ENCODE results near the gene COQ10A.

Gene COQ10A

GRCh38 chr12:56308714-56309113 is 42.0 kb downstream of the COQ10A start:
- H3K4me3 ChIP-seq (ENCODE audit: low read depth, low read length), result no peak overlapping the region
- in situ Hi-C loops (cut with HindIII; ENCODE audit: low sequenced_read_pairs), result no loop called here
- no peak for DNase-seq (ENCODE audit: low read depth)
- TF ChIP-seq CTCF (IDR thresholded peaks at IDR 0.05; ENCODE audit: low read depth, low read length, missing control alignments), result no peak

- H3K4me3 ChIP-seq (ENCODE audit: low read depth, low read length), result no peak overlapping the region
- DNase-seq (ENCODE audit: low read depth), result no peak
- in situ Hi-C loops (cut with HindIII; ENCODE audit: low sequenced_read_pairs), result no loop called here
- no peak for TF ChIP-seq CTCF (IDR thresholded peaks at IDR 0.05; ENCODE audit: low read depth, low read length, missing control alignments)
Observed at GRCh38 chr12:56311003-56311402, 44.3 kb downstream of the COQ10A start.

GRCh38 chr12:56315249-56315621 is 48.5 kb downstream of the COQ10A start:
- no peak for DNase-seq (ENCODE audit: low read depth)
- in situ Hi-C loops (cut with HindIII; ENCODE audit: low sequenced_read_pairs), result no loop called here
- no peak for TF ChIP-seq CTCF (IDR thresholded peaks at IDR 0.05; ENCODE audit: low read depth, low read length, missing control alignments)
- peak overlapping the region; percentile 95 for H3K4me3 ChIP-seq (ENCODE audit: low read depth, low read length)

- no peak for TF ChIP-seq CTCF (IDR thresholded peaks at IDR 0.05; ENCODE audit: low read depth, low read length, missing control alignments)
- in situ Hi-C loops (cut with HindIII; ENCODE audit: low sequenced_read_pairs), result no loop called here
- peak; percentile 94 for DNase-seq (ENCODE audit: low read depth)
- H3K4me3 ChIP-seq (ENCODE audit: low read depth, low read length), result peak within 1 kb of the TSS; percentile 95
Observed at GRCh38 chr12:56315622-56316473, 49.1 kb downstream of the COQ10A start, which contains the start of gene CNPY2. TSS of gene CNPY2 (minus strand) at chr12:56315988. CDS start at chr12:56315217, 771 bp downstream.

- no peak for TF ChIP-seq CTCF (IDR thresholded peaks at IDR 0.05; ENCODE audit: low read depth, low read length, missing control alignments)
- DNase-seq (ENCODE audit: low read depth), result no peak
- in situ Hi-C loops (cut with HindIII; ENCODE audit: low sequenced_read_pairs), result no loop called here
- no peak overlapping the region for H3K4me3 ChIP-seq (ENCODE audit: low read depth, low read length)
Observed at GRCh38 chr12:56317675-56318074, 50.9 kb downstream of the COQ10A start.

Data from astrocyte of the cerebellum (primary cell).